Fibroblast of skin of scalp (primary cell): ENCODE data around the gene TEC.
"Not testable (repeated sequence)": the region's sequence is repeated elsewhere in the genome, so short reads cannot be mapped to it uniquely, and the experiment has no call there.

ENCODE experiments used
- DNase-seq: peaks from one replicate; pipeline ENCODE4 v3.0.0-alpha.2; 2013

TEC gene

DNA sequence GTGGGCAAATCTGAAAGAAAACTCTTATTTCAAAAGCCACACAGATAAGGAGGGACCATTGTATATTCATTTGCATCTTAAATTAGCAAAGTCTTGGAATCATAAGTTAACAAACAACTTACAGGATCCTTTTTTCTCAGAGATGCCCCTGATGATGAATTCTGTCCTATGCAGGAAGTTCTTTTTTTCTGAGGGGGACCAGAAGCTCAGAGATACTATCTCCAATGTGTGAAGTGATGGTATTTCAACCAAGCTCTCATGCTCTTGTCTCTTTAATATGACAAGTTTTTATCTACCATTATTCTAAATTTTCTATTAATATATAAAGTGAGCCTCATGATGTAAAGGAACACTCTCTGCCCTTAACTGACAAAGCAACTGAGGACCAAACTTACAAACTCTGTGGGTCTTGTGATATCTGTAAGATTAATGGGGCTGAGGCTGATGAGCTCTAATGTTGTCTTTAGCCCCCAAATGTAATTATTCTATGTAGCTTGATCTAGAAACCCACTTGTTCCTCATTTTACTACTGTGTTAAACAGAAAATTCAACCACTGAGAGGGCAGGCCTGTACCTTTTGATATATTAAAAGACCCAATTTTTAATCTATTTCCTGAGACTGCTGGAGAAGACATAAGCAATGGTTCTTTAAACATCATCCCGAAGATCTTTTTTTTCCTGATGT lies 27.0 kb downstream of the TEC start:
- DNase-seq = no peak

DNA sequence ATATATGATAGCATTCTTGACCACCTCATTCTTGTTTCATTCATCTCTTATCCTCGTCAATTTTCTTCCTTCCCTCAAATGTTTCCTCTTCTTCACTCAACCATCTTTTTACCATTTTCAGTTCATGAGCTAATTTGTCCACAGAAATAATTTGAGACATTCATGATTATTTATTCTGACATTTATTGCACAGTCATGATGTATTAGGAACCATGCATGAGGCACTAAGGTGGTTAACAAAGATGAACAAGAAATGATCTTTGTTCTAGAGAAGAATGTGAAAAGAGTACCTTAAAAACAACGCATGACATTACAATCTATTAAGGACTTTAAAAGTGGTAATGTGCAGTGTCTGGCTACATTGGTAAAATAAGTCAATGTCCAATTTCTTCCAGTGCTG lies 27.9 kb downstream of the TEC start:
- no peak for DNase-seq

DNA sequence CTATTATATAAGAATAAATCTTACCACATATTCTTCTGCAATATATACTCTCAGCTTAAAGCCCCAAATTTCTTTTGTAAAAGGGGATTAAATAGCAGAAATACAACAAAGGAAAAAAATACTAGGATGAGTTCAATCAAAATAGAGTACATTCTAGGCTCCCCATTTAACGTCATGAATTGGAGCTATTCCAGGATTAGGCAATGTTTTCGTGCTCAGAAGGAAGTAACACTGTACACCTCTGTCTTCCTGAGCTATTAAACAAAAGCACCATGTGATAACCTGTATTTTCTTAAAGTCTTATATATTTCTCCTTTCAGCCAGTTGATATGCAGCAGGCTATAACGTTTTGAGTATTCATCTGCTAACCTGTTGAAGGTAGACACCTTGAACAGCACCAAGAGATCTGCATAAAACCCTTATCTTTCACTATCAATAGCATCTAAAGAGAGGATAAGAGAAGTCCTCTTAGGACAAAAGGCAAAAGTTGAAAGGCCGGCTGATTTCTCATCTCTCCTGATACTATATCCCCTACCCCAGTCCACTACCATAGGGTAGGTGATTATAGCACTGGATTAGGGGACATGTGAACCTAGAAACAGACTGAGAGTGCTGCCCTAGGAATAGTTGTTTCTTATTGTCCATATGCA lies 31.5 kb downstream of the TEC start:
- no peak for DNase-seq

DNA sequence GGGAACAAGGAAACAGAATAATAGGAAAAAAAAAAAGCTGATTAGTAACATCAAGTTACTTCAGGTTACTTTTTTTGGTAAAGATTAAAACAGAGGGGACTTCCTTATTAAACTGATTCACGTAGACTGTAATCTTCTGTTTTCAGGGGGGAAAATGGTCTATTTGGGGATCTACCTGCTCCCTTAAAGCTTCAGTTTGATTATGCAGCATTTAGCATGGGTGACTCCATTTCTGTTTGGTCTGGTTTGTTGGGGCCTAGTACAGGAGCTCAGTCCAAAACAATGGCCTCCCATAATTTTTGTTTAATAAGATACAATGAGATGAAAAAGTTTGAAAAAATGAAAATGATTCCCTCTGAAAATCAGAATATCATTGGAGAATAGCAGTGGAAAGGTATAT lies 34.6 kb downstream of the TEC start:
- no peak for DNase-seq

DNA sequence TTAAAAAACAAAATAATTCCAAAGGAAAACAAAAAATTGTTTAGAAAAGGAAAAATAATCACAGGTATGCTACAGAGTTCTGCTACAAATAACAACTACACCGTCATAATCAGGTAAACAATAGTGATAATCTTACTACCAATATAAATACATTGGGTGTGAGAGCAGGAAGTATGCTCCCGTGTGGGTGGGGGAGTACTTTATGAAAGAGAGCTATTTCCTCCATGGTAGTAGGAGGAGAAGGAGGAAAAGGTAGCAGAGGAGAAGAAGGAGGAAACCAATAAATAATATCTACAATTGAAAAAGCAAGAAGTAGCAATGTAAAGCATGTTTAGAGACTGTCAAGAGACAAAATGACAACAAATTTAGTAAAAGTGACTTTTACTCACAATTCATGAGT lies 35.1 kb downstream of the TEC start:
- DNase-seq = no peak

DNA sequence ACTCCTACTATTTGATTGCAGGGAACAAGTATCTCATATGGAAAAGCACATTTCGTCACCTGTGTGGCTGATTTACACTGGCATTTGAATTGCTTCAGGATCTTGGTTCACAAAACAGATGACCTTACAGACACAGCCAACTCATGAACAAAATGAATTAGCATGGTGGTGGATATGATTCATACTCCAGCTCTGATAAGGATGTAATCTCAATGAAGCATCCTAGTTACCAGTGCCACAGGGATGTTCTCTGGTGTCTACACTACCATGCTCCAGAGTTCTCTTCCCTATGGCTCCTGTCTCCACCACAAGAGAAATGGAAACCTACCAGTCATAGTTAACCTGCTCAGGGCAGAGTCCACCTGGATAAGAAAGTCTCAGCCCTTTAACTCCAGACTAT lies 40.7 kb downstream of the TEC start:
- DNase-seq = no peak

DNA sequence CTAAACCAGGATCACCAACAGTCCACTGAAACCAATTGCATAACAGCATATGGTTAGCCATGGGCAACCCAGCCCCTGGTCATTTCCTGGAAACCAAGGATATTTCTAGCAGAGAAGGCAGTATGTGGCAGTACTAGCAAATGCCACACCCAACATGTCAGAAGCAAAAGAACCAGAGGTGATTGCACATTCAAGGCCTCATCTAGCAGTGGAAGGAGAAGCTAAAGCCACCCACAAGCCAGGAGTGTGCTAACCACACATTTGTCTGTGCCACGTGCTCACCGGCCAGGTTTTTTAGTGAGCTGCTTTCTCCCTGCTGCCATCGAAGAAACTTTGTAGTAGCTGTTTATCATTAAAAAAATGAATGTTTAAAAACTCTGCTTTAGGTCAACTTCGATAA lies 42.0 kb downstream of the TEC start:
- DNase-seq = no peak

DNA sequence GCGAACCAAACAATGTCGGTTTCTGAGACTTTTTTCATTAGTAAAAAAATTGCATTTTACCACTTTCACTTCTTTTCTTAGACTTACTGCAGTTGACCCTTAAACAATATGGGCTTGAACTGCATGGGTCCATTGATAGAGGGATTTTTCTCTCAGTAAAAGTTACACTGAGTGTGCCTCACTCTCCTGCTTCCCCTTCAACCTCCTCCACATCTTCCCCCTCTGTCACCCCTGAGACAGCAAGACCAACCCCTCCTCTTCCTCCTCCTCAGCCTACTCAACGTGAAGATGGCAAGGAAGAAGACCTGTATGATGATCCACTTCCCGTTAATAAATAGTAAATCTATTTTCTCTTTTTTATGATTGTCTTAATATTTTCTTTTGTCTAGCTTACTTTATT lies 43.4 kb downstream of the TEC start:
- DNase-seq = no peak

DNA sequence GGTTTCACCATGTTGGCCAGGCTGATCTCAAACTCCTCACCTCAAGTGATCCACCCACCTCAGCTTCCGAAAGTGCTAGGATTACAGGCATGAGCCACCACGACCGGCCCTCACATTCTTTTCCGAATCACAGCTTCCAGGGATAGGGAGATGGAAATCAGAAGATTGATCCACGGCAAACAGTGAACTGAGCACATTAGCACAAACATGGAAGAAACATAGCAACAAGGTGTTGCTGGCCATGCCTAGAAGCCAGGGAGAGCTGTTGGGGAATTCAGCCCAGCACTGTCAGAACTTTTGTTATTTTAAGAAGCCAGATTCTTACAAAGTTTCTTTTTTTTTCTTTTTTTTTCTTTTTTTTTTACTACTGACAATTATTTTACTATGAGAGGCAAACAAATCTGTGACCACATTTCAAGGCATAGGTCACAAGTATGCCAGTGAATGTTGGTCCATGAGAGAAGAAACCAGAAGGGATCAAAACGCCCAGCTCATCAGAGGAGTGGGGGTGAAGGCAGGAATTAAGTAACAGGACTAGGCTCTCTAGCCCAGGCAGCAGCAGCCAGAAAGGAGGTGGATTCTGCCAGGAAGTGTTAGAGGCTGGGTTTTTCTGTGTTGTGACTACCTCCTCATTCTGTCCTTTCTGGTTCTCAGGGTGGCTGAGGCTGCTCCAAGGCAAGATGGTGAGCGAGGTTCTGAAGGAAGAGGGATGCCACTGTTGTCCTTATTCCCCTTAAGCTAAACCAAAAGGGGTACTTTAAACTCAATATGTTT lies 44.1 kb downstream of the TEC start:
- no peak for DNase-seq

DNA sequence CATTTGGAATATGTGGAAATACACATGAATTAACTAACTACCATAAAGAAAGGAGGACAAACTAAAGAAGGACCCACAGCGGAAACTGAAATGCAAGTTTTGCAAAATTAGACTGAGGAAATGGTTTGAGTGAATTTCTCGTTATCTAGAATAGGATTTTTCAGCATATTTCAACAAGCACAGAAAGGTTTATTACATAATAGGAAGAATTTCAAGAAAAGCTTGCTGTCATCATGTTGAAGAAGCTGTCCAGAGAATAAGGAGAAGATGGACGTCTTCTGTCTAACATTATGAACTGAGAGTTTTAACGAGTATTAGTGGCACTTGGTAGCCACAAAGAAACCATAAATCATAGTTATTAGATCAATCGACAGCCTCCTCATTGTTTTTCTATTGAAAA lies 45.0 kb downstream of the TEC start:
- no peak for DNase-seq

DNA sequence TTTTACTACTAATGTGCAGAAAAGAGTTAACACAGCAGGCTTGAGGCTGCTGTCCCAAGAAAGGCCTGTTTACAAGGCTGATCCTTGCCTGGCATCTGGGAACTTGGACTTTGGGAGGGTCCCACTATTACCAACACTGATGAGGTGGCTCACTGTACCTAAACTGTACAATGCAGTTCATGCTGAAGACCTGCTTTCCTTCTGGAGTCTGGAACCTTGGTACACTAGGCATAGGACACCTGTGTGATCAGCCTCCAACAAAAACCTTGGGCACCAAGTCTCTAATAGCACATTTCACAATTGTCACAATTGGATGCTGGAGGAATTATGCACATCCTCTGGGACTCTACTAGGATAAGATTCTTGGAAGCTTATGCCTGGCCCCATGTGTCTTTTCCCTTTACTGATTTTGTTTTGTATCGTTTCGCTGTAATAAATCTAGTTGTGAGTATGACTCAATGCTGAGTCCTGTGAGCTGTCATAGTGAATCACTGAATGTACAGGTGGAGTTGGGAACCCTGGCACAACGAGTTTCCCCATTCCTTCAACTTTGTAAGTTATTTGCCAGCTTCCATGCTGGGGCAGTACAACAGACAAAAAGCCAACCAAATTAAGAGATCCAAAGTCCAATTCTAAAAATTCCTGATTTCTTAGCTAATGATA lies 45.9 kb downstream of the TEC start:
- DNase-seq = no peak

DNA sequence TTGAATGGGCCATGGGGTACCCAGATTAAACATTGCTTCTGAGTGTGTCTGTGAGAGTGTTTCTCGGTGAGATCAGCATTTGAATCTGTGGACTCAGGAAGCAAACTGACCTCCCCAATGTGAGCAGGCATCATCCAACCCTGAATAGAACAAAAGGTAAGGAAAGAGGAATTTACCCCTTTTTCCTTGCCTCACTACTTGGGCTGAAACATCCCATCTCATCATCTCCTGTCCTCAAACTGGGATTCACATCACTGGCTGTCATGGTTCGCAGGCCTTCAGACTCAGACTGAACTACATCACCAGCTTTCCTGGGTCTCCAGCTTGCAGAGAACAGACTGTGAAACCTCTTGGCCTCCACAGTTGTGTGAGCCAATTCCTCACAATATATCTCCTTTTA lies 47.1 kb downstream of the TEC start:
- DNase-seq = no peak

DNA sequence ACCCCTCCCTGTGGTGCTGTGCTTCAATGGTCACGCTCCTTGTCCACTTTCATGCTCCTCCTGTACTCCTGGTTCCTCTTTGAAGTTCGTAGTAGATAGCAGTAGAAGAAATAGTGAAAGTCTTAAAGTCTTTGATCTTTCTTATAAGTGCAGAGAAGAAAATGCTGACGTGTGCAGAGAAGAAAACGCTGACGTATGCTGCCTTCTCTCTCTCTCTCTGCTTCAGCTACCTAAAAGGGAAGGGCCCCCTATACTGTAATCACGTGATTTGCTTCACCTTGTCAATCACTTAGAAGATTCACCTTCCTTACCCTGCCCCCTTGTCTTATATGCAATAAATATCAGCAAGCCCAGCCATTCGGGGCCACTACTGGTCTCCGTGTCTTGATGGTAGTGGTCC lies 50.2 kb downstream of the TEC start:
- not testable (repeated sequence) for DNase-seq

DNA sequence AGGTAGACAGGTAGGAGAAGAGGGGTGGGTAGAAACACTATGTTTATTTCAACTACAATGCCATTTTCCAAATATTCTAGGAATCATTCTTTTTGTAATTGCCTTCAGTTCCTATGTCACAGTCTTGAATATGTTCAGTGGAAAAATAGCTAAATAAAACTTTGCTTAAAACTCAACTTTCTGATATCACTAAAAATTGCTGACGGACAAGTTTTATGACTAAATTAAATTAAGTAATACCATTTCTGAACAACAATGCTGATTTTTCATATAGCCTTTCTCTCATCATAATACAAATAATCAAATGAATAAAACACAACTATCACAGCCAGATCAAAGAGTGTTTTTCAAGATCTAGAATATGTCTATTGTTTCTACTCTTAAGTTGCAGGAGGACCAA lies 53.1 kb downstream of the TEC start:
- no peak for DNase-seq

DNA sequence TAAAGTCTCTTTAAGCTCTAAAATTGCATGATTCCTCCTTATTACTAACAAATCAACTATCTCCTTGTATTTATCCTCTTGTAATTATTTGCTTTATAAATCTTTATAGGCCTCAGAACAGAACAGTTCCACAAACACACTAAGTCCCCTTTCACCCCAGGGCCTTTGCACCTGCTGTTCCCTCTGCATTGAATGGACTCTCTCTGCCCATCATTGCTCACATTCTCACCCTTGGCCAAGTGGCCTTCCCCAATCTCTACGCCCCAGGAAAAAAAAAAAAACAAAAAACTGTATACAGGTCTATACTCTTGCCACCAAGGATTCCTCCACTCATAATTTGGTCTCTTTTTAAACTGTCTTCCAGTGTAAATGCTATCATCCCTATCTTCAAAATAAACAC lies 53.7 kb downstream of the TEC start:
- no peak for DNase-seq

DNA sequence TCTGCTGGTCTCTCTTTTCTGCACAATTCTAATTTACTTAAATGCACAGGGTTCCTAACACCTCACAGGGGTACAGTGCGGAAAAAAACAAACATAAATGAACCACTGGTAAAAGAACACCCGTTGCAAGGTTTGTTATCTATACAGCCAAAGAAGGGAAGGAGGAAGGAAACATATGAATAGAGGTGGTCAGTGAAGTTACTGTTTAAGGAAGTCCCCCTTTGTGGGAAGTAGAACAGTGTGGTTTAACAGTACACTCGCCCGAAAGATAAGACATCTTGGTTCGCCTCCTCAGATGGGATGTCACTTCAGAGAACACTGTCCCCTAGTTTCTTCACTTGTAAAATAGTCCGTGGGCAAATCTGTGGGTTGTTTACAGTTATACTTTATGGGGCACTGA lies 57.5 kb downstream of the TEC start:
- DNase-seq = no peak

DNA sequence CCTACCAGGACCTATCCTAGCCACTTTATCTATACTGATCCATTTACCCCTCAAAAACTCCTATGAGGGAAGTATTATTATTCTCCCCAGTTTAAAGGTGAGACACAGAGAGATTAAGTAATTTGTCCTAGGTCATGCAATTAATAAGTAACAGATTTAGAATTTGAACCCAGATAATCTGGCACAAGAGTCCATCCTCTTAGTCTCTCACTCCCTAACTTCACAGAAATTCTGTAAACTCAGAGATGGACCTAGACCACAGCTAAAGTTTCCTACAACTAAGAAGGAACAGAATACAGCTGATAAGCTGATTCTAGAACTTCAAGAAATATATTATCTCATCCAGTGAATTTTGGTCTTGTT lies 58.7 kb downstream of the TEC start:
- DNase-seq = no peak

DNA sequence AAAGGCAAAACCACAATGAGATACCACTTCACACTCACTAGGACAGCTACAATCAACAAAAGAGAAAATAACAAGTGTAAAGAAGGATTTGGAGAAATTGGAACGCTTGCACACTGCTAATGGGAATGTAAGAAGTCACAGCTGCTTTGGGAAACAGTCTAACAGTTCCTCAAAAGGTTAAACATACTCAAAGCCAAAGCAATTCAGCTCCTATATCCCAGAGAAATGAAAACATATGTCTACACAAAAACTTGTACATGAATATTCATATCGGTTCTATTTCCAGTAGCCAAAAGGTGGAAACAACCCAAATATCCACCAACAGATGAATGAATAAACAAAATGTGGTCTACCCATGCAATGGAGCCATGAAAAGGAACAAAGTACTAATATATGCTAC lies 64.0 kb downstream of the TEC start:
- DNase-seq = no peak

DNA sequence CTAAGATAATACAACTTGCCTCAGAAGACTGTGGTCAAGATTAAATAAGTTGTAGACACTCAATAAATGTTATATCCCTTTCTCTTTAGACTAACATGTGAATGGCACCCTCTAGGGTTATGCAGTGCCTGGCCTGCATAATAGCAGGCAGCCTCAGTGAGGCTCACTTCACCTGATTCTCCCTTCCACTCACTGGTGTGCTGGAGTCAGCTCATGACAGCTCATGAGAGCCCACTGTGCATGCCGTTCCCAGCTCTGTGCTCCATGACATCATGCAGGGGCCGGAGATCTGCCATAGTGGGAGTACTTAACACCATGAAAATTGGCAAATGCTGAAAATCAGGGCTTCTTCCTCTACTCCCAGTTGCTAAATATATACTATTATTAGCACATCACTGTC lies 64.5 kb downstream of the TEC start:
- no peak for DNase-seq

DNA sequence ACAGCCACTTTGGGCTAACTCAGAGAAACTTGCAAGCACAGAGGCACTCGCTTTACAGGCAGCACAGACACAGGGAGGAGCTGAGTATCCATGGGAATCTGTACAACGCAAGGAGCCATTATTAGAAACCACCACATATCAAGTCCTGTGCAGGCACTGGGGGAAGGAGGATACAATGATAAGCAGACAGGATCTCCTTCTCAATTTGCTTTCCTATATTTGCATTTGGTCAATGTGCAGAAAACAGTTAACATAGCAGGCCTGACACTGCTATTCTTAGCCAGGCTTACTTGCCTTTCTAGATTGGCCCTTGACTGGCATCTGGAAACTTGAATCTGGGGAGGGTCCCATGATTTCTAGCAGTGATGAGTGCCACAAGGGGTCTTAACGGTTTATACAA lies 65.8 kb downstream of the TEC start:
- DNase-seq = no peak

DNA sequence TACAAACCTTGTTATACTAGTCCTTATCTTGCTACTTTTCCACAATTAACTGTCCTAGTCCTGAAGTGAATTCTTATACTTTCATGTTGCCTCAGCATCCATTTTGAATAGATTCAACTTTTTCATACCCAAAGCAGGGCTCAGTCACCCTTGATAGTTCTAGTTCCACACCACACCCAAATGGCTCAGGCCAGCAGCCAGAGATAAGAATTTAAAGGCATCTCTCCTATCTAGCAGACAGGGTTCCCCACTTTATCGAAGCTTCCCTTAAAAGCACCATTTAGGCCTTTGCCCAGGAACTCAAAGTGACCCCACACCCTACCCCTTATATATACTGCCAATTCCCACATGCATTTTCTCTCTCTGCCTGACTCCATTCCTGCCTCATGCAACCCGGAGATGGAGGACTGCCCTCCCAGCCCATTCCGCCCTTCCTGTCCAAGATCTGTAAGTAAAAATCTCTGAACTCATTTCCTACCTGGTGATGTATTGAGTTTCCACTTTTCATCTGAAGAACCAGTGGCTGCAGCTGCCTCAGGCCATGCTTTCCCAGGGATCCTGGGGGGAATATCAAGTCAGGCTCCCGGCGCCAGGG lies 71.9 kb downstream of the TEC start:
- DNase-seq = no peak

DNA sequence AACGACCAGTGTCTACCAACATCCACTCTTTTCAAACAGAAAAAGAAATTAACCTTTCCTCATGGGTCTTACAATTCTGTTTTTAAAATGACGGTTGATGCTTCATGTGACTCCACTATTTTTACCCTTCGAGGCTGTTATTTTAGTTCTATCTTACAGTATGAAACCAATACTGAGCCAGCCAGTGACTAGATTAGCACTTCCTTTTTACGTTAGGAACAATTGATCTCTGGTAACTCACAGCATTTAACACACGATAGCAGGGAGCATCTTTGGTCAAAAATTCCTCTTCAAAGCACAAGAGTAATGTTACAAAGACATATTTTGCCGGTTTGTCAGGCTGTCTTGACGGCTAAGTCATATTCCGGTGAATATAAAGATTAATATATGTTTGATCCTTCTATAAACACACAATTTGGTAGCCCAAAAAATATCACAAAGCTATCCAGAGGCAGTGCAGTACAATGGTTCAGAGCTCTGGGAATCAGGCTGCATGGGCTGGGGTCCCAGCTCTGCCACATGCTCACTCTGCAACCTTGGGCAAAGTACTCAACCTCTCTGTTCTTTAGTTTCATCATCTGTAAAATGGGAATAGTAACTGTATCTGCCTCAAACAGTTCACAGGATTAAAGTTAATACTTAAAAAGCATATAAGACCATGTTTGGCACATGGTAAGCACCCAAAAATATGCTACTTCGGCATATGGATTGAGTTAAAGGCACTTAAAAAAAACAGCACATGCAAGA lies 72.7 kb downstream of the TEC start:
- no peak for DNase-seq

DNA sequence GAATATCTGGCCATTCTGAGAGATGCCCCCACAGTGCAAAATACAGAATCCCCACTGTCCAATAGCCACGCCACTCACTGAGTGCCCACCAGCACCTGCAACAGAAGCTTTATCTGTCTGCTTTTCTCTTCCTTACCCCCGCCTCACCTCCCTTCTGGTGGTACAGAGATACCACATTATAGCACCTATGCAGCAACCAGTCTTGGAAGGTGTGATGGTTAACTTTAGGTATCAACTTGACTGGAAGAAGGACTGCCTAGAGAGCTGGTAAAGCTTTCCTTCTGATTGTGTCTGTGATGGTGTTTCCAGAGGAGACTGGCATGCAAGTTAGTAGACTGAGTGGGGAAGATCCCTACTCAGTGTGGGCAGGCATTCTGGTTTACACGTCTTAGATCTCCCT lies 73.8 kb downstream of the TEC start:
- no peak for DNase-seq
